ENCODE results near the gene JSRP1. TPM values are rescaled to one million over a fixed set of nuclear protein-coding genes. Genes with fewer than 3 reads are reported as not detected.

Gene JSRP1
- total and polyA plus RNA-seq, 4 donors: 0.25 to 0.45 (median 0.39) TPM; not detected in 1

- Histone ChIP-seq H3K9ac (ENCODE audit: low read depth in 1 of 2, low read length in 2 of 2) (no peak overlapping the region), H3K27ac (ENCODE audit: low read depth in 1 of 2, low read length in 2 of 2) (no peak overlapping the region), H3K4me3 (ENCODE audit: low read depth in 1 of 3, low read length in 3 of 3) (no peak overlapping the region), H3K4me1 (ENCODE audit: control insufficient read depth in 4 of 4, insufficient read depth in 4 of 4, low read length in 3 of 4) (no peaks in the 10 kb centered on the region), H3K36me3 (ENCODE audit: control insufficient read depth in 4 of 4, insufficient read depth in 3 of 4, low read depth in 1 of 4, low read length in 3 of 4) (no peaks in the 10 kb centered on the region), H3K9me3 (ENCODE audit: control insufficient read depth in 4 of 4, low read length in 3 of 4) (no peaks in the 10 kb centered on the region), H3K27me3 (ENCODE audit: control insufficient read depth in 4 of 4, insufficient read depth in 4 of 4, low read length in 3 of 4) (no peaks in the 10 kb centered on the region)
- 94% methylated on average over 5 of the region's 5 CpGs for WGBS
- DNase-seq (ENCODE audit: low spot score): no peak
- TF ChIP-seq MAX (IDR thresholded peaks at IDR 0.05) (no peak), GABPA (IDR thresholded peaks at IDR 0.05 in 1 of 2, conservative IDR thresholded peaks at IDR 0.05 in 1 of 2) (no peak), NR2F2 (IDR thresholded peaks at IDR 0.05) (no peak), HNF4G (IDR thresholded peaks at IDR 0.05) (no peak), RXRA (IDR thresholded peaks at IDR 0.05) (no peak), FOXA2 (IDR thresholded peaks at IDR 0.05) (no peak), CTCF (IDR thresholded peaks at IDR 0.05; ENCODE audit: low read depth, low read length, missing input control) (no peak)
- TF ChIP-seq, protein P1, sequence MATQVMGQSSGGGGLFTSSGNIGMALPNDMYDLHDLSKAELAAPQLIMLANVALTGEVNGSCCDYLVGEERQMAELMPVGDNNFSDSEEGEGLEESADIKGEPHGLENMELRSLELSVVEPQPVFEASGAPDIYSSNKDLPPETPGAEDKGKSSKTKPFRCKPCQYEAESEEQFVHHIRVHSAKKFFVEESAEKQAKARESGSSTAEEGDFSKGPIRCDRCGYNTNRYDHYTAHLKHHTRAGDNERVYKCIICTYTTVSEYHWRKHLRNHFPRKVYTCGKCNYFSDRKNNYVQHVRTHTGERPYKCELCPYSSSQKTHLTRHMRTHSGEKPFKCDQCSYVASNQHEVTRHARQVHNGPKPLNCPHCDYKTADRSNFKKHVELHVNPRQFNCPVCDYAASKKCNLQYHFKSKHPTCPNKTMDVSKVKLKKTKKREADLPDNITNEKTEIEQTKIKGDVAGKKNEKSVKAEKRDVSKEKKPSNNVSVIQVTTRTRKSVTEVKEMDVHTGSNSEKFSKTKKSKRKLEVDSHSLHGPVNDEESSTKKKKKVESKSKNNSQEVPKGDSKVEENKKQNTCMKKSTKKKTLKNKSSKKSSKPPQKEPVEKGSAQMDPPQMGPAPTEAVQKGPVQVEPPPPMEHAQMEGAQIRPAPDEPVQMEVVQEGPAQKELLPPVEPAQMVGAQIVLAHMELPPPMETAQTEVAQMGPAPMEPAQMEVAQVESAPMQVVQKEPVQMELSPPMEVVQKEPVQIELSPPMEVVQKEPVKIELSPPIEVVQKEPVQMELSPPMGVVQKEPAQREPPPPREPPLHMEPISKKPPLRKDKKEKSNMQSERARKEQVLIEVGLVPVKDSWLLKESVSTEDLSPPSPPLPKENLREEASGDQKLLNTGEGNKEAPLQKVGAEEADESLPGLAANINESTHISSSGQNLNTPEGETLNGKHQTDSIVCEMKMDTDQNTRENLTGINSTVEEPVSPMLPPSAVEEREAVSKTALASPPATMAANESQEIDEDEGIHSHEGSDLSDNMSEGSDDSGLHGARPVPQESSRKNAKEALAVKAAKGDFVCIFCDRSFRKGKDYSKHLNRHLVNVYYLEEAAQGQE (IDR thresholded peaks at IDR 0.05): no peak
These were observed 3.1 kb upstream of the JSRP1 start for GRCh38 chr19:2259336-2259735.

- DNase-seq (ENCODE audit: low spot score): no peak
- Histone ChIP-seq H3K9me3 (ENCODE audit: control insufficient read depth in 4 of 4, low read length in 3 of 4) (no peaks in the 10 kb centered on the region), H3K4me3 (ENCODE audit: low read depth in 1 of 3, low read length in 3 of 3) (no peak overlapping the region), H3K27me3 (ENCODE audit: control insufficient read depth in 4 of 4, insufficient read depth in 4 of 4, low read length in 3 of 4) (peaks cover 0 to 22% (median 1%) of the 10 kb centered on the region in 4 donors), H3K36me3 (ENCODE audit: control insufficient read depth in 4 of 4, insufficient read depth in 3 of 4, low read depth in 1 of 4, low read length in 3 of 4) (no peaks in the 10 kb centered on the region), H3K9ac (ENCODE audit: low read depth in 1 of 2, low read length in 2 of 2) (no peak overlapping the region), H3K27ac (ENCODE audit: low read depth in 1 of 2, low read length in 2 of 2) (no peak overlapping the region), H3K4me1 (ENCODE audit: control insufficient read depth in 4 of 4, insufficient read depth in 4 of 4, low read length in 3 of 4) (peaks cover 8 to 38% (median 22%) of the 10 kb centered on the region in 4 donors)
- WGBS: 93% methylated on average over 16 of the region's 16 CpGs
- TF ChIP-seq FOXA1 (IDR thresholded peaks at IDR 0.05): no peak
- no peak for TF ChIP-seq RAD21 (IDR thresholded peaks at IDR 0.05)
- TF ChIP-seq EGR1 (IDR thresholded peaks at IDR 0.05; ENCODE audit: low read depth in 2 of 2): no peak
- TF ChIP-seq, protein P2, sequence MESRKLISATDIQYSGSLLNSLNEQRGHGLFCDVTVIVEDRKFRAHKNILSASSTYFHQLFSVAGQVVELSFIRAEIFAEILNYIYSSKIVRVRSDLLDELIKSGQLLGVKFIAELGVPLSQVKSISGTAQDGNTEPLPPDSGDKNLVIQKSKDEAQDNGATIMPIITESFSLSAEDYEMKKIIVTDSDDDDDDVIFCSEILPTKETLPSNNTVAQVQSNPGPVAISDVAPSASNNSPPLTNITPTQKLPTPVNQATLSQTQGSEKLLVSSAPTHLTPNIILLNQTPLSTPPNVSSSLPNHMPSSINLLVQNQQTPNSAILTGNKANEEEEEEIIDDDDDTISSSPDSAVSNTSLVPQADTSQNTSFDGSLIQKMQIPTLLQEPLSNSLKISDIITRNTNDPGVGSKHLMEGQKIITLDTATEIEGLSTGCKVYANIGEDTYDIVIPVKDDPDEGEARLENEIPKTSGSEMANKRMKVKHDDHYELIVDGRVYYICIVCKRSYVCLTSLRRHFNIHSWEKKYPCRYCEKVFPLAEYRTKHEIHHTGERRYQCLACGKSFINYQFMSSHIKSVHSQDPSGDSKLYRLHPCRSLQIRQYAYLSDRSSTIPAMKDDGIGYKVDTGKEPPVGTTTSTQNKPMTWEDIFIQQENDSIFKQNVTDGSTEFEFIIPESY (IDR thresholded peaks at IDR 0.05): no peak
- TF ChIP-seq TAF1 (conservative IDR thresholded peaks at IDR 0.05): no peak
- no peak for TF ChIP-seq SP1 (IDR thresholded peaks at IDR 0.05)
- no peak for TF ChIP-seq JUND (IDR thresholded peaks at IDR 0.05)
- TF ChIP-seq, protein P1 (IDR thresholded peaks at IDR 0.05): no peak
- TF ChIP-seq YY1 (IDR thresholded peaks at IDR 0.05): no peak
These were observed 938 bp downstream of the JSRP1 start for GRCh38 chr19:2255112-2255845.
